Gastroesophageal sphincter (tissue), 4 donors: ENCODE data around the gene ADAMTS5. TPM values are rescaled to one million over a fixed set of nuclear protein-coding genes. Genes with fewer than 3 reads are reported as not detected.

ENCODE experiments used
- ATAC-seq: fragments of 150-250 bp; one replicate; pipeline ENCODE4 v1.9.1; 2016; ENCODE audit warnings: mild to moderate bottlenecking, moderate library complexity
- H3K27ac ChIP-seq, 4 donors: fragments of 200-600 bp; sonication (generic) in 3 of 4; 1 replicate in 3 of 4; 2 replicates in 1 of 4; pipeline ENCODE4 v1.5.1; 2016 to 2019
- H3K27me3 ChIP-seq: fragments of 200-600 bp; sonication (generic); one replicate; pipeline ENCODE4 v1.5.1; 2019
- H3K36me3 ChIP-seq, 2 donors: fragments of 200-600 bp; sonication (generic); one replicate each; pipeline ENCODE4 v1.5.1; 2019; ENCODE audit warnings: control low read depth in 1 of 2
- H3K4me1 ChIP-seq, 3 donors: fragments of 200-600 bp; sonication (generic); 1 replicate in 2 of 3; 2 replicates in 1 of 3; pipeline ENCODE4 v1.5.1; 2016 to 2019; ENCODE audit warnings: control low read depth in 2 of 3
- H3K4me3 ChIP-seq, 2 donors: fragments of 200-600 bp; sonication (generic); one replicate each; pipeline ENCODE4 v1.5.1; 2019; ENCODE audit warnings: mild to moderate bottlenecking in 1 of 2, moderate library complexity in 1 of 2
- H3K9me3 ChIP-seq, 3 donors: fragments of 200-600 bp; sonication (generic); one replicate each; pipeline ENCODE4 v1.5.1; 2017 to 2019; ENCODE audit warnings: control low read depth in 2 of 3
- EP300 ChIP-seq: sonication (generic); formaldehyde crosslinking; IDR thresholded peaks from one replicate; pipeline ENCODE4 v1.6.1; 2017; ENCODE audit warnings: antibody characterized with exemption, mild to moderate bottlenecking
- POLR2A ChIP-seq, 2 donors: fragments of 450-650 bp; IDR thresholded peaks; one replicate each; pipeline ENCODE4 v1.6.1; 2017; ENCODE audit warnings: antibody characterized with exemption in 2 of 2, mild to moderate bottlenecking in 2 of 2, moderate library complexity in 1 of 2
- POLR2AphosphoS5 ChIP-seq: sonication (generic); formaldehyde crosslinking; IDR thresholded peaks from one replicate; pipeline ENCODE4 v1.6.1; 2017; ENCODE audit warnings: antibody characterized with exemption
- WGBS, 2 donors: methylation state at CpG; one replicate each; pipeline ENCODE4 v1.1.5; 2018; ENCODE audit warnings: low coverage in 1 of 2; 5-methylcytosine and 5-hydroxymethylcytosine counted together
- total RNA-seq, 4 donors: library from RNA; depleted of rRNA; stranded (reverse); fragments of >200 nt; gene quantifications; one replicate each; pipeline ENCODE4 v1.1.0, GENCODE V29; 2016
- TF ChIP-seq, protein P1 (sequence below), 4 experiments: fragments of 200-600 bp in 2 of 4; fragments of 450-650 bp in 2 of 4; sonication (generic) in 1 of 4; IDR thresholded peaks; one replicate each; pipeline ENCODE4 v1.5.1; 2017 to 2019; ENCODE audit warnings: antibody characterized with exemption in 4 of 4, mild to moderate bottlenecking in 2 of 4, moderate library complexity in 2 of 4

Gene ADAMTS5
- total RNA-seq, 4 donors from 2014 or later, result 16.8 to 55.8 (median 29.0) TPM

- no peaks in the 10 kb centered on the region for H3K27me3 ChIP-seq
- H3K4me3 ChIP-seq, result no peak overlapping the region
- 31 to 64% methylated on average over 2 of the region's 2 CpGs for WGBS, 2 donors
- no peaks in the 10 kb centered on the region for H3K9me3 ChIP-seq
- no peaks in the 10 kb centered on the region for H3K36me3 ChIP-seq
- TF ChIP-seq POLR2A (IDR thresholded peaks at IDR 0.05), result no peak
- TF ChIP-seq, protein P1, sequence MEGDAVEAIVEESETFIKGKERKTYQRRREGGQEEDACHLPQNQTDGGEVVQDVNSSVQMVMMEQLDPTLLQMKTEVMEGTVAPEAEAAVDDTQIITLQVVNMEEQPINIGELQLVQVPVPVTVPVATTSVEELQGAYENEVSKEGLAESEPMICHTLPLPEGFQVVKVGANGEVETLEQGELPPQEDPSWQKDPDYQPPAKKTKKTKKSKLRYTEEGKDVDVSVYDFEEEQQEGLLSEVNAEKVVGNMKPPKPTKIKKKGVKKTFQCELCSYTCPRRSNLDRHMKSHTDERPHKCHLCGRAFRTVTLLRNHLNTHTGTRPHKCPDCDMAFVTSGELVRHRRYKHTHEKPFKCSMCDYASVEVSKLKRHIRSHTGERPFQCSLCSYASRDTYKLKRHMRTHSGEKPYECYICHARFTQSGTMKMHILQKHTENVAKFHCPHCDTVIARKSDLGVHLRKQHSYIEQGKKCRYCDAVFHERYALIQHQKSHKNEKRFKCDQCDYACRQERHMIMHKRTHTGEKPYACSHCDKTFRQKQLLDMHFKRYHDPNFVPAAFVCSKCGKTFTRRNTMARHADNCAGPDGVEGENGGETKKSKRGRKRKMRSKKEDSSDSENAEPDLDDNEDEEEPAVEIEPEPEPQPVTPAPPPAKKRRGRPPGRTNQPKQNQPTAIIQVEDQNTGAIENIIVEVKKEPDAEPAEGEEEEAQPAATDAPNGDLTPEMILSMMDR (IDR thresholded peaks at IDR 0.05), result no peak
- TF ChIP-seq EP300, result no peak
- no peak for TF ChIP-seq POLR2AphosphoS5
- no peak overlapping the region for H3K27ac ChIP-seq
- ATAC-seq, result no peak
- peaks cover 0 to under 1% (median 0%) of the 10 kb centered on the region in 3 donors for H3K4me1 ChIP-seq
Observed at GRCh38 chr21:26973226-26973625, 6.3 kb upstream of the ADAMTS5 start.

- H3K9me3 ChIP-seq, result no peaks in the 10 kb centered on the region
- H3K4me1 ChIP-seq, result peaks cover 0 to 11% (median 0%) of the 10 kb centered on the region in 3 donors
- no peak for ATAC-seq
- no peak overlapping the region for H3K4me3 ChIP-seq
- TF ChIP-seq POLR2A (IDR thresholded peaks at IDR 0.05) (no peak), EP300 (no peak), POLR2AphosphoS5 (no peak)
- TF ChIP-seq, protein P1 (IDR thresholded peaks at IDR 0.05), result no peak
- H3K36me3 ChIP-seq, result no peaks in the 10 kb centered on the region
- WGBS, 2 donors, result 57 to 83% methylated on average over 2 of the region's 2 CpGs
- H3K27ac ChIP-seq, result no peak overlapping the region
- peaks cover under 1% of the 10 kb centered on the region for H3K27me3 ChIP-seq
Observed at GRCh38 chr21:26972192-26972591, 5.3 kb upstream of the ADAMTS5 start.

DNA sequence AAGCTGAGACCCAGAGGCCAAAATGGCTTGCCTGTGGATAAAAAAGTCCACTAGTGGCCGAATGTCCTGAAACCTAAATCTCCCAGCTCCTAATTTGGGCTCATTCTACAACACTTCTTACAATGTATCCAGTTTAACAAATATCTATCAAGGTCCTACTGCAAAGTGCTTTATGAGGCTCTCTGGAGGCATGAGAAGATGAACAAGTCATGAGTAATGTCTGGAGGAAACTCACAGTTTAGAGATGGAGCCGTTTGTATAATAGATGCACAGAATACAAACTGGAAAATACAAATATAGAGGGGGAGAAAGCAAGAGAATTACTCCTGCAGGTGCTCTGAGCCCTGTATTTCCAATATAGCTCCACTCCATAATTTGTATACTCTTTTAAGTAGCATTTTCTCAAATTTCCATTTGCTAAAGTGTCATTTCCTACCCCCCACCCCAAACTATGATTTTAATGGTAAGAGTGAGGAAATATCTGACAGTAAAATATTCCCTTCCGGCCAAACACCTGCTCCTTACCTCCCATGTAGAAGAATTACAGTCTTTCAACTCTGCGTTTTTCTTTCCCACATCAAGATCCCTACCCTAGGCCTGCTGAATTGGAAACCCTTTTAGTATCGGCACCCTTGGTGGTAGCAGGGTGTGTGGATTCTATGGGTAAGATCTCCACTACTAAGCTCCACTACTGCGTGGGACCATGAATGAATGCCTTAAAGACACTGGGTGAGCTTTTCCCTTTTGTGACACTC lies 3.3 kb upstream of the ADAMTS5 start:
- Histone ChIP-seq H3K27ac (no peak overlapping the region), H3K4me3 (no peak overlapping the region), H3K9me3 (no peaks in the 10 kb centered on the region), H3K27me3 (peaks cover 16% of the 10 kb centered on the region), H3K4me1 (peaks cover 0 to 28% (median 0%) of the 10 kb centered on the region in 3 donors), H3K36me3 (no peaks in the 10 kb centered on the region)
- TF ChIP-seq, protein P1 (IDR thresholded peaks at IDR 0.05), result no peak
- no peak for TF ChIP-seq EP300
- no peak for TF ChIP-seq POLR2AphosphoS5
- TF ChIP-seq POLR2A (IDR thresholded peaks at IDR 0.05), result no peak
- WGBS, 2 donors, result 81 to 84% methylated on average over 6 of the region's 6 CpGs
- no peak for ATAC-seq

- ATAC-seq, result peak; percentile 4
Observed at GRCh38 chr21:26966649-26967061, 233 bp downstream of the ADAMTS5 start.

DNA sequence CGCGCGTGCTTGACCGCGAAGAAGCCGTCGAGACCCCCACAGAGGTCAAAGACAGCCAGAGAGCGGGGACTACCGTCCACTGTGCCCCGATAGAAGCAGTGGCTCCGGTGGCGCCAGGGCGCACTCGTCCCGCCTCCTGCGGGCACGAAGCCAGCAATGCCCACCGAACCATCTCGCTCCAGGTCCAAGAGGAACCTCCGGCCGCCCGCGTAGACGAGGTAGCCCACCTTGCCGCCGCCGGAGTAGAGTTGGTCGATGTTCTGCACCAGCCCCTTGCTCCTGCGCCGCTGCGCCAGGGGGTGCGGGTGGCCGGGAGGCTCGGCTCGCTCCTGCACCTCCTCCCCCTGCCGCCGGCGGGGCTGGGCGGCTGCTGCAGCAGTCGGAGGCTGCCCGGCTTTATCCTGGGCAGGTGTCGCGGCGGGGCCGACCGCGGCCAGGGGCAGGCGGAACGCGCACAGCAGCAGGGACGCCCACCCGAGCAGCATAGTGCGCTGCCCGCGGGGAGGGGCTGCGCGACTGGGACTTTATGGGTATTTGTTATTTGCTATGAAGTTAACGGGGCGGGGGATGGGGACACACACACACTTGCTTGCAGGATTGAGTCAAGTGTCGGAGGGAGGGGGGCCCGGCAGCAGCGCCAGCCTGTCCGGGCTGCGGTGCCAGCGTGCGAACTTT lies 844 bp downstream of the ADAMTS5 start:
- H3K27ac ChIP-seq, result peak overlapping the region; percentile 3 to 90 (median 88)
- peaks cover 16% of the 10 kb centered on the region for H3K27me3 ChIP-seq
- H3K9me3 ChIP-seq, result no peaks in the 10 kb centered on the region
- H3K36me3 ChIP-seq, result no peaks in the 10 kb centered on the region
- no peak for TF ChIP-seq POLR2A (IDR thresholded peaks at IDR 0.05)
- TF ChIP-seq, protein P1 (IDR thresholded peaks at IDR 0.05), result peak in 2 of 4 experiments; percentile 43 to 44
- TF ChIP-seq POLR2AphosphoS5, result no peak
- H3K4me3 ChIP-seq, result peak overlapping the region; percentile 43 to 83
- 0% methylated on average over 2 of the region's 66 CpGs; no CpG with 5 or more reads in 1 of the 2 donors for WGBS, 2 donors
- ATAC-seq, result peak; percentile 14
- H3K4me1 ChIP-seq, result peaks cover 0 to 65% (median 3%) of the 10 kb centered on the region in 3 donors

More at GRCh38 chr21:26966649-26967061, 233 bp downstream of the ADAMTS5 start:
- Histone ChIP-seq H3K9me3 (no peaks in the 10 kb centered on the region), H3K27ac (peak overlapping the region; percentile 50 to 90 (median 88)), H3K36me3 (no peaks in the 10 kb centered on the region), H3K4me3 (peak overlapping the region; percentile 43 to 83), H3K4me1 (peaks cover 0 to 59% (median 3%) of the 10 kb centered on the region in 3 donors), H3K27me3 (peaks cover 16% of the 10 kb centered on the region)
- TF ChIP-seq POLR2AphosphoS5, result no peak
- peak in 1 of 2 donors; percentile 84 for TF ChIP-seq POLR2A (IDR thresholded peaks at IDR 0.05)
- WGBS, 2 donors, result 1 to 3% methylated on average over 6 to 19 of the region's 24 CpGs
